Upper lobe of left lung (tissue), 6 donors: ENCODE measurements around the gene STKLD1. TPM values are rescaled to one million over a fixed set of nuclear protein-coding genes. Genes with fewer than 3 reads are reported as not detected.

Experiments used
- ATAC-seq, 2 donors: fragments of 200-7000 bp; cut with Tn5 transposase; one replicate each; pipeline ENCODE4 v1.9.1; 2022; ENCODE audit warnings: mild to moderate bottlenecking in 2 of 2, moderate library complexity in 2 of 2; ENCODE audit not compliant: low FRiP score in 2 of 2
- DNase-seq, 2 donors: peaks; one replicate each; pipeline ENCODE4 v3.0.0-alpha.2; 2019 to 2020
- H3K27ac ChIP-seq, 4 donors: fragments of 200-600 bp; sonication (generic); one replicate each; pipeline ENCODE4 v1.5.1; 2016 to 2019
- H3K27me3 ChIP-seq, 4 donors: fragments of 200-600 bp; sonication (generic); one replicate each; pipeline ENCODE4 v1.5.1; 2017 to 2019
- H3K36me3 ChIP-seq, 4 donors: fragments of 200-600 bp; sonication (generic); one replicate each; pipeline ENCODE4 v1.5.1; 2016 to 2019
- H3K4me1 ChIP-seq, 4 donors: fragments of 200-600 bp; sonication (generic); one replicate each; pipeline ENCODE4 v1.5.1; 2018 to 2019
- H3K4me3 ChIP-seq, 4 donors: fragments of 200-600 bp; sonication (generic); one replicate each; pipeline ENCODE4 v1.5.1; 2017 to 2019; ENCODE audit warnings: mild to moderate bottlenecking in 2 of 4, moderate library complexity in 1 of 4
- H3K9me3 ChIP-seq, 4 donors: fragments of 200-600 bp; sonication (generic); one replicate each; pipeline ENCODE4 v1.5.1; 2018 to 2019
- CTCF ChIP-seq, 6 experiments: fragments of 450-650 bp in 4 of 6; fragments of 200-600 bp in 2 of 6; sonication (generic) in 2 of 6; IDR thresholded peaks; one replicate each; pipeline ENCODE4 v1.5.1; 2016 to 2019; ENCODE audit warnings: antibody characterized with exemption in 6 of 6
- EP300 ChIP-seq, 4 donors: sonication (generic); formaldehyde crosslinking; IDR thresholded peaks; one replicate each; pipeline ENCODE4 v1.5.1; 2017; ENCODE audit warnings: antibody characterized with exemption in 4 of 4, control low read depth in 2 of 4
- POLR2A ChIP-seq, 4 donors: fragments of 450-650 bp; IDR thresholded peaks; one replicate each; pipeline ENCODE4 v1.5.1; 2016 to 2017; ENCODE audit warnings: antibody characterized with exemption in 4 of 4, mild to moderate bottlenecking in 2 of 4
- POLR2AphosphoS5 ChIP-seq, 2 donors: sonication (generic); formaldehyde crosslinking; IDR thresholded peaks; one replicate each; pipeline ENCODE4 v1.5.1; 2017; ENCODE audit warnings: antibody characterized with exemption in 2 of 2
- WGBS, 2 donors: methylation state at CpG; one replicate each; pipeline ENCODE4 v1.1.5; 2017 to 2018; 5-methylcytosine and 5-hydroxymethylcytosine counted together
- total RNA-seq, 6 donors: library from RNA; depleted of rRNA in 4 of 6; stranded (reverse); fragments of >200 nt in 4 of 6; gene quantifications; one replicate each; pipeline versions ENCODE4 v1.1.0 to v1.2.1, GENCODE V29; 2016 to 2021
- donor health status: DM: no; HTN: no; CAD: no; lungs with moderate emphysema.
- donor health status: DM: no; HTN: yes; CAD: no; lungs with severe emphysema.

Gene STKLD1
- total RNA-seq, 6 donors from 2014 or later: 0.59 to 3.1 (median 1.6) TPM; not detected in 2

- Histone ChIP-seq H3K9me3 (no peaks in the 10 kb centered on the region), H3K27ac (no peak overlapping the region), H3K4me3 (no peak overlapping the region), H3K36me3 (peaks cover 0 to 3% (median 0%) of the 10 kb centered on the region in 4 donors), H3K4me1 (no peaks in the 10 kb centered on the region), H3K27me3 (no peaks in the 10 kb centered on the region)
- WGBS, 2 donors: 77 to 81% methylated on average over 6 of the region's 6 CpGs
- DNase-seq (no peak), ATAC-seq (no peak)
- TF ChIP-seq CTCF (IDR thresholded peaks at IDR 0.05) (no peak), POLR2A (IDR thresholded peaks at IDR 0.05) (no peak), EP300 (IDR thresholded peaks at IDR 0.05) (no peak), POLR2AphosphoS5 (IDR thresholded peaks at IDR 0.05) (no peak)
Observed at GRCh38 chr9:133397370-133397769, 21.2 kb downstream of the STKLD1 start.

DNA sequence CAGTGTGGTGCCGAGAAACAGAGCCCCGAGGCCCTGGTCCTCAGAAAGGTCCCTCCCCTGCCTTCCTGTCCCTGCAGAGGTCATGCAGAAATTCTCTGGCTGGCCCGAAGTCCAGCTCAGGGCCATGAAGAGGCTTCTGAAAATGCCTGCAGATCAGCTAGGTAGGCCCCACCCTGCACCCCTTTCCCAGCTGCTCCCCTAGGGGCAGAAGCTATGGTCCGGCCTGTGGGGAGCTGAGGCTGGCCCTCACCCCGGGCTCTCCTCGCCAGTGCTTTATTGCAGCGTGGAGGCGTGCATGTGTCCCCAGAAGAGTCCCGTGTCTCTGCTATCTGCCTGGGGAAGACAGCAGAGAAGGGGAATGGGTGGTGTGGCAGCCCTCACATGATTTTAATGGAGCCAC, 21.7 kb downstream of the STKLD1 start:
- DNase-seq (no peak), ATAC-seq (no peak)
- no peak for TF ChIP-seq EP300 (IDR thresholded peaks at IDR 0.05)
- TF ChIP-seq POLR2AphosphoS5 (IDR thresholded peaks at IDR 0.05): no peak
- TF ChIP-seq POLR2A (IDR thresholded peaks at IDR 0.05): no peak
- TF ChIP-seq CTCF (IDR thresholded peaks at IDR 0.05): no peak
- H3K27ac ChIP-seq: no peak overlapping the region
- H3K36me3 ChIP-seq: peaks cover 0 to 3% (median 0%) of the 10 kb centered on the region in 4 donors
- H3K4me3 ChIP-seq: no peak overlapping the region
- H3K27me3 ChIP-seq: no peaks in the 10 kb centered on the region
- no peaks in the 10 kb centered on the region for H3K9me3 ChIP-seq
- H3K4me1 ChIP-seq: no peaks in the 10 kb centered on the region
- WGBS, 2 donors: 78% methylated on average over 7 to 9 of the region's 9 CpGs

GRCh38 chr9:133400292-133400691, 24.1 kb downstream of the STKLD1 start:
- WGBS, 2 donors: 100% methylated on average over 7 of the region's 12 CpGs; no CpG with 5 or more reads in 1 of the 2 donors
- no peak overlapping the region for H3K27ac ChIP-seq
- no peak overlapping the region for H3K4me3 ChIP-seq
- peaks cover 0 to 13% (median 6%) of the 10 kb centered on the region in 4 donors for H3K36me3 ChIP-seq
- ATAC-seq: no peak
- H3K9me3 ChIP-seq: no peaks in the 10 kb centered on the region
- TF ChIP-seq CTCF (IDR thresholded peaks at IDR 0.05) (no peak), POLR2A (IDR thresholded peaks at IDR 0.05) (no peak), POLR2AphosphoS5 (IDR thresholded peaks at IDR 0.05) (no peak), EP300 (IDR thresholded peaks at IDR 0.05) (no peak)
- H3K27me3 ChIP-seq: no peaks in the 10 kb centered on the region
- DNase-seq: no peak
- no peaks in the 10 kb centered on the region for H3K4me1 ChIP-seq

DNA sequence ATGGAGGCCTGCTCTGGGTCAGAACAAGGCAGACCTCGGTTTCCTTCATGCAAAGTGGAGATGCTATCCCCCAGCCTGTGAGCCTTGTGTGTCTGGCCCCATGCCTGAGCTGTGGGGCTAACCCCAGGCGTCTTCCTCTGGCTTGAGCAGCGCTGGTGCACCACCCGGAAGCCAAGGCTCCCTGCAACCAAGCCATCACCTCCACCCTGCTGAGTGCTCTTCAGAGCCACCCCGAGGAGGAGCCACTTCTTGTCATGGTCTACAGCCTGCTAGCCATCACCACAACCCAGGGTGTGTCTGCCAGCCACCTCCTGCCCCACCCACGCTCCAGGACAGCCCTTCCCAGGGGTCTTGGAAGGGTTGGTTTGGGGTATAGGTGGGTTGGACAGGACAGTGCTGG, 25.4 kb downstream of the STKLD1 start:
- no peak for DNase-seq
- TF ChIP-seq POLR2A (IDR thresholded peaks at IDR 0.05) (no peak), CTCF (IDR thresholded peaks at IDR 0.05) (no peak), POLR2AphosphoS5 (IDR thresholded peaks at IDR 0.05) (no peak), EP300 (IDR thresholded peaks at IDR 0.05) (no peak)
- no peak overlapping the region for H3K27ac ChIP-seq
- peaks cover 5 to 26% (median 18%) of the 10 kb centered on the region in 4 donors for H3K36me3 ChIP-seq
- no peaks in the 10 kb centered on the region for H3K9me3 ChIP-seq
- ATAC-seq: no peak
- no peak overlapping the region for H3K4me3 ChIP-seq
- WGBS, 2 donors: 85 to 90% methylated on average over 4 to 6 of the region's 6 CpGs
- H3K4me1 ChIP-seq: no peaks in the 10 kb centered on the region
- no peaks in the 10 kb centered on the region for H3K27me3 ChIP-seq

DNA sequence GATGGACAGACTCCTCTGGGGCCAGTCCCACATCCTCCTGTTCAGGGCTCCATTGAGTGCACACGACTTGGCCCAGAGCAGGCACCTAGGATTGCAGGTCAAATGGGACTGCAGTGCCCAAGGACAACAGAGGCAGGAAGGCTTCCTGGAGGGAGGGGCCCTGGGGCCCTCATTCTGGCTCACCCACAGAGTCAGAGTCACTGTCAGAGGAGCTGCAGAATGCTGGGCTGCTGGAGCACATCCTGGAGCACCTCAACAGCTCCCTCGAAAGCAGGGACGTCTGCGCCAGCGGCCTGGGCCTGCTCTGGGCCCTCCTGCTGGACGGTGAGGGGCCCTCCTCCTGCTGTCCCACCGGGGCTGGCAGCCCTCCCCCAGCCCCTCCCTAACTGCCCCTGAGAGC, 26.5 kb downstream of the STKLD1 start:
- TF ChIP-seq EP300 (IDR thresholded peaks at IDR 0.05): no peak
- TF ChIP-seq POLR2AphosphoS5 (IDR thresholded peaks at IDR 0.05): no peak
- TF ChIP-seq POLR2A (IDR thresholded peaks at IDR 0.05): no peak
- TF ChIP-seq CTCF (IDR thresholded peaks at IDR 0.05): no peak
- Histone ChIP-seq H3K36me3 (peaks cover 6 to 34% (median 26%) of the 10 kb centered on the region in 4 donors), H3K4me1 (no peaks in the 10 kb centered on the region), H3K27ac (no peak overlapping the region), H3K9me3 (no peaks in the 10 kb centered on the region), H3K4me3 (no peak overlapping the region), H3K27me3 (no peaks in the 10 kb centered on the region)
- 75% methylated on average over 5 of the region's 7 CpGs; no CpG with 5 or more reads in 1 of the 2 donors for WGBS, 2 donors
- DNase-seq: no peak
- no peak for ATAC-seq
